HG03558 (cell line): ENCODE measurements around the gene FOSB.

Experiments
- ATAC-seq: cut with Tn5 transposase; IDR thresholded peaks from one replicate; pipeline ENCODE4 v1.9.1; 2021; ENCODE audit warnings: moderate number of reproducible peaks; ENCODE audit not compliant: unreplicated experiment; ENCODE audit errors: extremely low read depth

FOSB gene

GRCh38 chr19:45440873-45441654 lies 26.7 kb upstream of the FOSB start:
- no peak for ATAC-seq

GRCh38 chr19:45442408-45442777 lies 25.4 kb upstream of the FOSB start:
- ATAC-seq = no peak

GRCh38 chr19:45442778-45443461 lies 24.9 kb upstream of the FOSB start:
- no peak for ATAC-seq

GRCh38 chr19:45443462-45444317 lies 24.1 kb upstream of the FOSB start:
- no peak for ATAC-seq

GRCh38 chr19:45444318-45445041 lies 23.3 kb upstream of the FOSB start:
- no peak for ATAC-seq

GRCh38 chr19:45445139-45445538 lies 22.7 kb upstream of the FOSB start:
- ATAC-seq = no peak

- no peak for ATAC-seq
Observed at GRCh38 chr19:45446295-45446694, 21.5 kb upstream of the FOSB start.

GRCh38 chr19:45446944-45447343 lies 20.9 kb upstream of the FOSB start:
- ATAC-seq = no peak

GRCh38 chr19:45448425-45448756 lies 19.4 kb upstream of the FOSB start:
- ATAC-seq = no peak

- no peak for ATAC-seq
Observed at GRCh38 chr19:45448887-45449299, 18.9 kb upstream of the FOSB start.

GRCh38 chr19:45450012-45450333 lies 17.8 kb upstream of the FOSB start:
- no peak for ATAC-seq

- ATAC-seq = no peak
Observed at GRCh38 chr19:45451131-45451849, 16.5 kb upstream of the FOSB start.

GRCh38 chr19:45451850-45452387 lies 15.9 kb upstream of the FOSB start:
- ATAC-seq = no peak

- no peak for ATAC-seq
Observed at GRCh38 chr19:45455707-45456499, 11.9 kb upstream of the FOSB start.

- no peak for ATAC-seq
Observed at GRCh38 chr19:45456500-45456815, 11.3 kb upstream of the FOSB start.

- ATAC-seq = no peak
Observed at GRCh38 chr19:45457776-45458175, 10.0 kb upstream of the FOSB start.

- no peak for ATAC-seq
Observed at GRCh38 chr19:45460807-45461347, 6.9 kb upstream of the FOSB start.

GRCh38 chr19:45462174-45462573 lies 5.6 kb upstream of the FOSB start:
- no peak for ATAC-seq

GRCh38 chr19:45463241-45463640 lies 4.6 kb upstream of the FOSB start:
- ATAC-seq = no peak
